HK-2 (cell line): ENCODE data around the gene MAK.
"Not testable (repeated sequence)": the region's sequence is repeated elsewhere in the genome, so short reads cannot be mapped to it uniquely, and the experiment has no call there.

Experiments used
- DNase-seq: peaks from one replicate; pipeline ENCODE4 v3.0.0-alpha.2; 2018; ENCODE audit not compliant: unreplicated experiment

The MAK gene

DNA sequence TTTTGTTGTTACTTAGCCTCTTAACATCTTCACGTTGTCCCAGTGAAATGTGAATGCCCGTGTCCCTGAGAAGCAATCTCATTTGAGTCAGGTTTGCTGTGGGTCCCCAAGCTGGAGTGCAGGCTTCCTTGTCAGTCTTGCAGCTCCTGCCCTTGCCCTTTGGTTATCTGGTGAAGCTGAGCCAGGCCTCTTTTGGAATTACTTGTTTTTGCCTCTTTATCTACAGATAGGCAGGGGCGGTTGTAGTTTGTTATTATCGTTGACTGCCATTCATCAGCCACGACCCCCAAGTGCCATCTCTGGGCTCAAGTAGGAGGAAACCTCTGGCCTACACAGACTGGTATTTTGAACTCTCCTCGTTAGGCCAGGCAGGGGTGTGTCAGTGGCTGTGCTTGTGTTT, 113.3 kb downstream of the MAK start:
- DNase-seq, result no peak

DNA sequence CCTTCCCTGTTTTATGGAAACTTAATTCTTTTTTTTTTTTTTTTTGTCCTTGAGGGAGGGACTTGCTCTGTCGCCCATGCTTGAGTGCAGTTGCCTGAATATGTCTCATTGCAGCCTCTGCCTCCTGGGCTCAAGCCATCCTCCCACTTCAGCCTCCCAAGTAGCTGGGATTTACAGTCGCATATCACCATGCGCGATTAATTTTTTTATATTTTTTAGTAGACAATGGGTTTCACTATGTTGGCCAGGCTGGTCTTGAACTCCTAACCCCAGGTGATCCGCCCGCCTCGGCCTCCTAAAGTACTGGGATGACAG, 114.8 kb downstream of the MAK start:
- DNase-seq, result no peak

DNA sequence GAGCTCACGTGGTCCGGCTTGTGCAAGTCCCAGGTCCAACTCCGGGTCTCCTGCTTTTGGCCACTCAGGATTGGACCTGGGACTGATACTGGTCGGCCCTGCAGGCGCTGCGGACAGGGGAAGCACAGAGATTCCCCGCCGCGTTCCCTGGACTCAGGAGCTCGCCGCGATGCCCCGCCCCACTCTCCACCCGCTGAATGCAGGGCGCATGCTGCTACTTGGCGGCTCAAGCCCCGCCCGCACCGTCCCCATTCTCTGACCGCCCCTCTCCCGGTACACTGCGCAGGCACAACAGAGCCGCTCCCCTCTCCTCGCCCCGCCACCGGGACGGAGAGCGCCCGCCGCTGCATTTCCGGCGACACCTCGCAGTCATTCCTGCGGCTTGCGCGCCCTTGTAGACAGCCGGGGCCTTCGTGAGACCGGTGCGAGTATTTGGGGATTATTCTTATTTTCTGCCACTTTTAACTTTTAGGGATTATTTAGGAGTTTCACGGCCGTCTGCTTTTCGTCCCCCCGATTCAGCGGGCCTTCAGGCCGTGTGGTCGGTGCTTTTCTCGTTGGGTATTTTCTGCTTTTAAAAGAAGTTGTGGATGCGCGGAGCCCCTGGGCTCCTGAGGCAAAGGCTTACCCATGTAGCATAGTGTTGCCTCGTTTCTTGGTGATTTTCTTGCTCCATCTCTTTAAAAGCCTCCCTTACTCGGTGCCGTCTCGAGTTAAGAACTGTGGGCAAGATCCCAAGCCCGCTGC, 115.3 kb downstream of the MAK start, which contains the start of gene TMEM14C:
TMEM14C (plus strand) TSS at position 251 of the 747 bp plus-strand sequence. CDS start 1,544 bp downstream, outside the sequence.
- DNase-seq, result peak; percentile 98

DNA sequence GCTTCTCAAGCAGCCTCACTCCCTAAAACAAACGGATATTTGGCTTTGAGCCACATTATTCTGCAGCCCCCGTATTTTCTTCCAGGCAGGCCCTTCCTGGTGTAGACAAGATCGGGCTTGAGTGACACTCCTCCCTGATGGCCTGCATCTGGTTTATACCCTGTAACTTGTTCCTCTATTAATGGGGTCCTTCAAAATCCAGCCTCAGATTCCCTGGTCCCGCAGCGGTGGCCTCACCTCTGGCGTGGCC, 115.8 kb downstream of the MAK start:
- DNase-seq, result no peak

GRCh38 chr6:10721850-10722569, 116.3 kb downstream of the MAK start:
- DNase-seq, result no peak

GRCh38 chr6:10720960-10721849, 117.1 kb downstream of the MAK start:
- DNase-seq, result not testable (repeated sequence)

GRCh38 chr6:10720265-10720959, 117.9 kb downstream of the MAK start:
- DNase-seq, result no peak

DNA sequence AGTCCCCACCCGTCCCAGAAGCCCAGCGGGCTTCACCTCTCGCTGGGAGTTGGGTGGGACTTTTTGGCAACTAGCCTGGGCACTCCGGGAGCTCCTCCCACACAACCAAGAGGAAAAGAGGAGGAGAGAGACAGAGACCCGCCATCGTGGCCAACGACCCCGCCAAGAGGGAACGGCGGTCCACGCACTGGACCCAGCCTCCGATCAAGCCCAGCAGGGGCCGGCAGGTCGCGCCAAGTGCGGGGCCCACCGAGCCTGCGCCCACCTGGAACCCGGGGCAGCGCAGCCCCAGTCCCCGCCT, 118.4 kb downstream of the MAK start:
- no peak for DNase-seq

DNA sequence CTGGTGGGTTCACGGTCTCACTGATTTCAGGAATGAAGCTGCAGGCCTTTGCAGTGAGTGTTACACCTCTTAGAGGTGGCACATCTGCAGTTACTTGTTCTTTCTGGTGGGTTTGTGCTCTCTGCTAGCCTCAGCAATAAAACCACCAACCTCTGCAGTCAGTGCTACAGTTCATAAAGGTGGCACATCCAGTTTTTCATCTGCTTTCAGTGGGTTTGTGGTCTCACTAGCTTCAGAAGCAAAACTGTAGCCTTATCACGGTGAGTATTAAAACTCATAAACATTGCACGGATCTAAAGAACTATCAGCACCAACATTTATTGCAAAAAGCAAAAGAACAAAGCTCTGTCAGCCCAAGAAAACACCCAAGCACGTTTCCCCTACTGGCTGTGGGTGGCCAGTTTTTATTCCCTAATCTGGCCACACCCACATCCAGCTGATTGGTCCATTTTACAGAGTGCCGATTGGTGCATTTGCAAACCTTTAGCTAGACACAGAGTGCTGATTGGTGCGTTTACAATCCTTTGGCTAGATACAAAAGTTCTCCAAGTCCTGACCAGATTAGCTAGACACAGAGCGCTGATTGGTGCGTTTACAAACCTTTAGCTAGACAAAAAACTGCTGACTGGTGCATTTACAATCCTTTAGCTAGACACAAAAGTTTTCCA, 118.9 kb downstream of the MAK start:
- no peak for DNase-seq

DNA sequence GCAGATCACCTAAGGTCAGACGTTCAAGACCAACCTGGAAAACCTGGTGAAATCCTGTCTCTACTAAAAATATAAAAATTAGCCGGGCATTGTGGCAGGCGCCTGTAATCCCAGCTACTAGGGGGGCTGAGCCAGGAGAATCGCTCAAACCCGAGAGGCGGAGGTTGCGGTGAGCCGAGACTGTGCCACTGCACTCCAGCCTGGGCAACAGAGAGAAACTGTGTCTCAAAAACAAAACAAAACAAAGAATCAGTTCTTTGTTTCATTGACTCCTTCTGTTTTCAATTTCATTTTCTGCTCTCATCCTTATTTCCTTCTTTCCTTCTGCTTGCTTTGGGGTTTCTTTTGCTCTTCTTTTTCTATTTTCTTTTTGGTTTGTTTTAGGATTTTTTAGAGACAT, 124.4 kb downstream of the MAK start:
- no peak for DNase-seq
